Endothelial cell of umbilical vein (primary cell): ENCODE measurements around the gene KSR1.

Experiments
- POLR2A ChIP-seq: IDR thresholded peaks from 2 replicates; pipeline ENCODE4 v1.6.1; 2012; ENCODE audit warnings: low read depth, mild to moderate bottlenecking, control low read depth, low read length
- TF ChIP-seq, protein P1 (sequence below), 2 donors: IDR thresholded peaks; 1 replicate in 1 of 2; 2 replicates in 1 of 2; pipeline ENCODE4 v1.5.1; 2011; ENCODE audit warnings: low read length in 2 of 2, mild to moderate bottlenecking in 2 of 2, moderate library complexity in 2 of 2, control low read depth in 1 of 2, inconsistent platforms in 1 of 2, low read depth in 1 of 2; ENCODE audit not compliant: insufficient read depth in 1 of 2; ENCODE audit errors: extremely low read depth in 1 of 2

DNA sequence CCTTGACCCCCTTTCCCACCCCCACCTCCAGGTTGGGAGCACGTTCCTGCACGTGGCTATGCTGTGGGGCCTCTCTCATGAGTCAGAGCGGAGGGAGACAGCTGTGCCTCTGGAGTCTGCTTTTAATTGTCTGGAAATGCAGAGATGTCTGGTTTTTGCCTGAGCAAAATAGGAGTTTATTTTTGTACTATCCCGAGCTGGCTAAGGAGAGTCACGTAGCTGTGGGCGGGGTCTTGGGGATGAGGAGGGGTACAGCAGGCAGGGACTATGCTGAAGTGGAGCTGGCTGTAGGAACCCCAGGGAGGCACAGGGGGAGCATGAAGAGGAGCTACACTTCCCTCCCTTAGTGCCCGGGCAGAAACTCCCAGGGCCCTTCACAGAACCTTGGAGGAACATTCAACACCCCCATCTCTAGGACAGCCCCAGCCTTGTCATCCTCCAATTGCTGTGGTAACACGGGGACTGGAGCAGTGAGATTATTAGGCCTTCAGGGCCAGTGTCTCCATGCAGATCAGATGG lies 130.0 kb downstream of the KSR1 start:
- no peak for TF ChIP-seq POLR2A
- TF ChIP-seq, protein P1, sequence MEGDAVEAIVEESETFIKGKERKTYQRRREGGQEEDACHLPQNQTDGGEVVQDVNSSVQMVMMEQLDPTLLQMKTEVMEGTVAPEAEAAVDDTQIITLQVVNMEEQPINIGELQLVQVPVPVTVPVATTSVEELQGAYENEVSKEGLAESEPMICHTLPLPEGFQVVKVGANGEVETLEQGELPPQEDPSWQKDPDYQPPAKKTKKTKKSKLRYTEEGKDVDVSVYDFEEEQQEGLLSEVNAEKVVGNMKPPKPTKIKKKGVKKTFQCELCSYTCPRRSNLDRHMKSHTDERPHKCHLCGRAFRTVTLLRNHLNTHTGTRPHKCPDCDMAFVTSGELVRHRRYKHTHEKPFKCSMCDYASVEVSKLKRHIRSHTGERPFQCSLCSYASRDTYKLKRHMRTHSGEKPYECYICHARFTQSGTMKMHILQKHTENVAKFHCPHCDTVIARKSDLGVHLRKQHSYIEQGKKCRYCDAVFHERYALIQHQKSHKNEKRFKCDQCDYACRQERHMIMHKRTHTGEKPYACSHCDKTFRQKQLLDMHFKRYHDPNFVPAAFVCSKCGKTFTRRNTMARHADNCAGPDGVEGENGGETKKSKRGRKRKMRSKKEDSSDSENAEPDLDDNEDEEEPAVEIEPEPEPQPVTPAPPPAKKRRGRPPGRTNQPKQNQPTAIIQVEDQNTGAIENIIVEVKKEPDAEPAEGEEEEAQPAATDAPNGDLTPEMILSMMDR (IDR thresholded peaks at IDR 0.05; ENCODE audit: extremely low read depth in 1 of 2, insufficient read depth in 1 of 2, low read depth in 1 of 2, low read length in 2 of 2) = no peak
